GM12864 (cell line): ENCODE measurements around the gene RECK.
"Not testable (repeated sequence)": the region's sequence is repeated elsewhere in the genome, so short reads cannot be mapped to it uniquely, and the experiment has no call there.

Source experiments
- DNase-seq: peaks from one replicate; pipeline ENCODE4 v3.0.0-alpha.2; 2011; ENCODE audit warnings: low read depth
- H3K4me3 ChIP-seq: 2 replicates; pipeline ENCODE4 v1.5.1; 2011; ENCODE audit warnings: mild to moderate bottlenecking, low read depth, low read length, control low read depth
- CTCF ChIP-seq: IDR thresholded peaks from 2 replicates; pipeline ENCODE4 v1.5.1; 2011; ENCODE audit warnings: low read depth, mild to moderate bottlenecking, moderate library complexity, low read length, control low read depth, inconsistent platforms; ENCODE audit errors: missing control alignments

RECK gene, protein sequence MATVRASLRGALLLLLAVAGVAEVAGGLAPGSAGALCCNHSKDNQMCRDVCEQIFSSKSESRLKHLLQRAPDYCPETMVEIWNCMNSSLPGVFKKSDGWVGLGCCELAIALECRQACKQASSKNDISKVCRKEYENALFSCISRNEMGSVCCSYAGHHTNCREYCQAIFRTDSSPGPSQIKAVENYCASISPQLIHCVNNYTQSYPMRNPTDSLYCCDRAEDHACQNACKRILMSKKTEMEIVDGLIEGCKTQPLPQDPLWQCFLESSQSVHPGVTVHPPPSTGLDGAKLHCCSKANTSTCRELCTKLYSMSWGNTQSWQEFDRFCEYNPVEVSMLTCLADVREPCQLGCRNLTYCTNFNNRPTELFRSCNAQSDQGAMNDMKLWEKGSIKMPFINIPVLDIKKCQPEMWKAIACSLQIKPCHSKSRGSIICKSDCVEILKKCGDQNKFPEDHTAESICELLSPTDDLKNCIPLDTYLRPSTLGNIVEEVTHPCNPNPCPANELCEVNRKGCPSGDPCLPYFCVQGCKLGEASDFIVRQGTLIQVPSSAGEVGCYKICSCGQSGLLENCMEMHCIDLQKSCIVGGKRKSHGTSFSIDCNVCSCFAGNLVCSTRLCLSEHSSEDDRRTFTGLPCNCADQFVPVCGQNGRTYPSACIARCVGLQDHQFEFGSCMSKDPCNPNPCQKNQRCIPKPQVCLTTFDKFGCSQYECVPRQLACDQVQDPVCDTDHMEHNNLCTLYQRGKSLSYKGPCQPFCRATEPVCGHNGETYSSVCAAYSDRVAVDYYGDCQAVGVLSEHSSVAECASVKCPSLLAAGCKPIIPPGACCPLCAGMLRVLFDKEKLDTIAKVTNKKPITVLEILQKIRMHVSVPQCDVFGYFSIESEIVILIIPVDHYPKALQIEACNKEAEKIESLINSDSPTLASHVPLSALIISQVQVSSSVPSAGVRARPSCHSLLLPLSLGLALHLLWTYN

DNA sequence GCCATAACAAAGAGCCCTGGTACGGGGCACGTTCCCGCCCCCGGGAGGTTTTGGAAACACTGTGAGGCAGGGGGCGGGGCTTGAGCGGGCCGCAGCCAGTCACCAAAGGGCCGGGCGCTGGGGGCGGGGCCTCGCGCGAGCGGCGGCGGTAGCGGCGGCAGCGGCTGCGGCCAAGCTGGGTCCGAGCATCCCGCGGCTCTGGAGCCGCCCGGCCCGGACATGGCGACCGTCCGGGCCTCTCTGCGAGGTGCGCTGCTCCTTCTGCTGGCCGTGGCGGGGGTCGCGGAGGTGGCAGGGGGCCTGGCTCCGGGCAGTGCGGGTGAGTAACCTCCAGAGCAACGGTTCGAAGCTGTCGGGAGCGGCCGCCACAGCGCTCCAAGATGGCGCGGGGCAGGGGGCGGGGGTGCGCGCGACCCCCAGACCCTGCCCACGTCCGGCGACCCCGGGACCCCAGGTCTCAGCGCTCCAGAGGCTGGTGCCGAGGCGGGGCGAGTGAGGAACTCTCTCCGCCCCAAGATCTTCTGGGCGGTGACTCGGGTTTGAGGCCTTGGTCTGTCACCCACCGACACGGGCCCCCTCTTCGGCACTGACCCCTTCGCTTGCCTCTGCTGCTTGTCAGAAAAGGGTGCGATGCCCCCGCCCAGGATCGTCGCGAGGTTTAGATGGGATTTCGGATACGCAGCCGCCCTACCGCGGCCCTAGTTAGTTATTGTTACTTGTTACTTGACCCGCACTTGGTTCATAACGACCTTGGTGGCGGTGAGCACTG is at the start of gene RECK:
Gene RECK (plus strand): TSS at position 134 of the 769 bp plus-strand sequence. CDS start 86 bp downstream, at position 220.
- DNase-seq: peak; percentile 18
- H3K4me3 ChIP-seq: peak within 1 kb of the TSS; percentile 62
- TF ChIP-seq CTCF: no peak

DNA sequence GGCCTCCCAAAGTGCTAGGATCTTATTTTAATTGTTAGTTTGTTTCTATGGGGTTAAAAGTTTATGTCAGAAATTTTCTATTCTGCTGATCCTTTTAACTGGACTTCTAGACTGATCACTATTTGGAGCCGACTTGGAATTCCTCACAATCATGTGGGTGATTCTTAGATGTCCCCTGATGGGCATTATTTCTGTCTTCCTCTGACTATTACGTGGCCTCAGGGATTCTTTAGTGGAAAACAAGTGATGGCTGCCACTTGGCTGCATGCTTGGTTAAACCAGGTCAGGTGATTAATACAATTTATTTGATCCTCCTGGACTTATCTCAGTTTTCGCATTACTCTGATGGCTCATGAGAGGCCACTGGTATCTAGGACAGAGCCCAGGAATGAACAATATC is 46.6 kb upstream of the RECK start:
- DNase-seq: no peak
- no peak overlapping the region for H3K4me3 ChIP-seq
- no peak for TF ChIP-seq CTCF

- not testable (repeated sequence) for DNase-seq, H3K4me3 ChIP-seq
These were observed 43.6 kb upstream of the RECK start for GRCh38 chr9:35993136-35993535.

GRCh38 chr9:35993976-35994720 is 42.6 kb upstream of the RECK start:
- no peak overlapping the region for H3K4me3 ChIP-seq
- DNase-seq: no peak
- TF ChIP-seq CTCF: no peak

DNA sequence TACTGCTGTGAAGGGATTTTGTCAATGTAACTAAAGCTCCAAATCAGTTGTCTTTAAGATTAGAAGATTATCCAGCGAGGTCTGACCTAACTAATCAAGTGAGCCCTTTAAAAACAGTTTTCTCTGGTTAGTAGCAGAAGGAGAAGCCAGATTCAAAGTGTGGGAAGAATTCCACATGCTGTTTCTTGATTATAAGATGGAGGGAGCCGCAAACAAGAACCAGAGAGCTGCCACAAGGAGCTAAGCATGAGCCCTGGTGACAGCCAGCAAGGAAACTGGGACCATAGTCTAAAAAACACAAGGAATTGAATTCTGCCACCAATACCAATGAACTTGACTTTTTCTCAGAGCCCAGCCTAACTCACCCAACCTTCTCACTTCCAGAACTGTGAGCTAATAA is 41.8 kb upstream of the RECK start:
- DNase-seq: no peak
- no peak for TF ChIP-seq CTCF
- H3K4me3 ChIP-seq: no peak overlapping the region

DNA sequence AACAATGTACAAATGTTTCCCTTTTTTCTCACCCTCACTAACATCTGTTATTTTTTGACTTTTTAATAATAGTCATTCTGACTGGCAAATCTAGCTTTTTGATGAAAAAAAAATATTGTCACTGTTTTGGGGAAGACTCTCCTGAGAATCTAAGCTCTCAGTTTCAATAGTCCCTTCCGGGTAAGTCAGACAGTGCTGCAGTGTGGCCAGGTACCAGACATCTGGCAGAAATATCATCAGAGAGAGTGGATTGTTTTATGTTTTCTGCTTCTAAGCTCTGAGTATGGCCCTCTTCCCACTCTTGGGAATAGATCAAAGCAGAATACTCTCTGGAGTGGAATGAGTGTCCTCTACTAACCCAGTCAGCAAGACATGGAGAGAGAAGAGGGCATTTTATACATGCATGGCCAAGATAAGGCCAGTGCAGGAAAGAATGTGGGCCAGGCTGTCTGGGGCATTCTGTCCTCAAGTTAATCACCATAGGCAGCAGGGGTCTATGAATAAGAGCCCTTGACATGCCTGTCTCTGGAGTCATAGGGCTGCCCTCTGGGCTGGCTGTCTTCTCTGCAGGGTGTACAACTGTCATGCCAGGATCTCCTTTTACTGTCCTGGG is 40.2 kb upstream of the RECK start:
- TF ChIP-seq CTCF: no peak
- no peak overlapping the region for H3K4me3 ChIP-seq
- no peak for DNase-seq

DNA sequence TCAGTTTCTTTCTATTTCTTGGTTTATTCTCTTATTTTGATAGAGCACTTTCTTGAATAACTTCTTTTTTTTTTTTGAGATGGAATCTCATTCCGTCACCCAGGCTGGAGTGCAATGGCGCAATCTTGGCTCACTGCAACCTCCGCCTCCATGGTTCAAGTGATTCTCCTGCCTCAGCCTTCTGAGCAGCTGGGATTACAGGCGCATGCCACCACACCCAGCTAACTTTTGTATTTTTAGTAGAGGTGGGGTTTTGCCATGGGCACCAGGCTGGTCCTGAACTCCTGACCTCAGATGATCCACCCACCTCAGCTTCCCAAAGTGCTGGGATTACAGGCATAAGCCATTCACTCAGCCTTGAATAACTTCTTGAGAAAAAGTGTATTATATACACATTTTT is 39.7 kb upstream of the RECK start:
- not testable (repeated sequence) for H3K4me3 ChIP-seq, DNase-seq
